ENCODE results near the gene NR0B2. TPM values are rescaled to one million over a fixed set of nuclear protein-coding genes. Genes with fewer than 3 reads are reported as not detected.

Gene NR0B2
- total RNA-seq, 2 donors from 2014 or later, result 10.6 to 19.0 TPM

DNA sequence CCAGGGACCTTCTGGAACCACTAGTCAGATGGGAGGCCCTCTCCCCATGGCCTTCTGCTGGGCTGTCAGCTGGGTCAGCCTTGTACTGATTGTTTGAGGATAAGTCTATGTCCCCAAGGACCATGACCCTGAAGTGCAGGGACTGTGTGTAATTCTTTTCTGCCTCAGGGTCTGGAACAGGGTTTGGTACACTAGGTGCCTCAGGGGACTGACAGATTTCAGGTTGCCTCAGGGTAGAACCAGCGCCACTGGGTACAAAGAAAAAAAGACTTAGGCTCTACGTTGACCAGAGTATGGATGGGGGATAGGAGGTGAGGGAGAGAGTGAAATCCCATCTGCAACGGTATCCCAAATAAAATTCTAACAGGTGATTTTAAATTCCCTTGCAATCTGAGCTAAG lies 43.5 kb upstream of the NR0B2 start:
- peaks cover 0 to 11% of the 10 kb centered on the region in 2 donors for H3K9me3 ChIP-seq
- H3K27ac ChIP-seq, result no peak overlapping the region
- H3K36me3 ChIP-seq, result no peaks in the 10 kb centered on the region
- H3K4me3 ChIP-seq, result no peak overlapping the region
- peaks cover 0 to 12% of the 10 kb centered on the region in 2 donors for H3K4me1 ChIP-seq
- TF ChIP-seq, protein P1, sequence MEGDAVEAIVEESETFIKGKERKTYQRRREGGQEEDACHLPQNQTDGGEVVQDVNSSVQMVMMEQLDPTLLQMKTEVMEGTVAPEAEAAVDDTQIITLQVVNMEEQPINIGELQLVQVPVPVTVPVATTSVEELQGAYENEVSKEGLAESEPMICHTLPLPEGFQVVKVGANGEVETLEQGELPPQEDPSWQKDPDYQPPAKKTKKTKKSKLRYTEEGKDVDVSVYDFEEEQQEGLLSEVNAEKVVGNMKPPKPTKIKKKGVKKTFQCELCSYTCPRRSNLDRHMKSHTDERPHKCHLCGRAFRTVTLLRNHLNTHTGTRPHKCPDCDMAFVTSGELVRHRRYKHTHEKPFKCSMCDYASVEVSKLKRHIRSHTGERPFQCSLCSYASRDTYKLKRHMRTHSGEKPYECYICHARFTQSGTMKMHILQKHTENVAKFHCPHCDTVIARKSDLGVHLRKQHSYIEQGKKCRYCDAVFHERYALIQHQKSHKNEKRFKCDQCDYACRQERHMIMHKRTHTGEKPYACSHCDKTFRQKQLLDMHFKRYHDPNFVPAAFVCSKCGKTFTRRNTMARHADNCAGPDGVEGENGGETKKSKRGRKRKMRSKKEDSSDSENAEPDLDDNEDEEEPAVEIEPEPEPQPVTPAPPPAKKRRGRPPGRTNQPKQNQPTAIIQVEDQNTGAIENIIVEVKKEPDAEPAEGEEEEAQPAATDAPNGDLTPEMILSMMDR (IDR thresholded peaks at IDR 0.05), result no peak
- DNase-seq (ENCODE audit: low spot score), result no peak
- peaks cover 0 to 16% of the 10 kb centered on the region in 2 donors for H3K27me3 ChIP-seq

DNA sequence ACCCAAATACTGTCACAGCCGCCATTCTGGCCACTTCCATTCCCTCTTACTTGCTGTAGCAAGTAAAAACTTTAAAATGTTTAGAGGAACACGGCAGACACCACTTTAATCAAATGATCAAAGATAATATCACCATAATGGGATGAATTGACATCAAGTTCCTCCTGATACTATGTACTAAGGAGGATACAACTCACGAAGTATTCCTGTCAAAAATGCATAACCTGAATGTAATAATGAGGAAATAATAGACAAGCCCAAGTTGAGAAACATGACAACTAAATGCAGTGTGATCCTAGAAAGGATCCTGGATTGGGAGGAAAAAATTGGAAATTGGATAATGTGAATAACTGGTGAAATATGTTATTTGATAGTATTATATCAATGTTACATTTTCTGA lies 42.5 kb upstream of the NR0B2 start:
- Histone ChIP-seq H3K4me1 (peaks cover 0 to 12% of the 10 kb centered on the region in 2 donors), H3K27me3 (peaks cover 0 to 16% of the 10 kb centered on the region in 2 donors), H3K36me3 (no peaks in the 10 kb centered on the region), H3K9me3 (peaks cover 0 to 11% of the 10 kb centered on the region in 2 donors), H3K27ac (no peak overlapping the region), H3K4me3 (no peak overlapping the region)
- TF ChIP-seq, protein P1 (IDR thresholded peaks at IDR 0.05), result no peak
- DNase-seq (ENCODE audit: low spot score), result no peak

DNA sequence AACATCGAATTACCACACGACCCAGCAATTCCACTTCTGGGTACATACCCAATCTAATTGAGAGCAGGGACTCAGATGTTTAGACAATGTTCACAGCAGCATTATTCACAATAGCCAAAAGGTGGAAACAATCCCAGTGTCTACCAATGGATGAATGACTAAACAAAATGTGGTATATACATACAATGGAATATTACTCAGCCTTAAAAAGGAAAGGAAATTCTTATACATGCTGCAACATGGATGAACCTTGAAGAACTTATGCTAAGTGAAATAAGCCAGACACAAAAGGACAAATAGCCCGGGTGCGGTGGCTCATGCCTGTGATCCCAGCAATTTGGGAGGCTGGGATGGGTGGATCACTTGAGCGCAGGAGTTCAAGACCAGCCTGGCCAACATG lies 39.6 kb upstream of the NR0B2 start:
- Histone ChIP-seq H3K4me1 (peaks cover 0 to 17% of the 10 kb centered on the region in 2 donors), H3K4me3 (no peak overlapping the region), H3K36me3 (no peaks in the 10 kb centered on the region), H3K9me3 (peaks cover 0 to 11% of the 10 kb centered on the region in 2 donors), H3K27me3 (no peaks in the 10 kb centered on the region), H3K27ac (no peak overlapping the region)
- DNase-seq (ENCODE audit: low spot score), result no peak
- TF ChIP-seq, protein P1 (IDR thresholded peaks at IDR 0.05), result no peak

DNA sequence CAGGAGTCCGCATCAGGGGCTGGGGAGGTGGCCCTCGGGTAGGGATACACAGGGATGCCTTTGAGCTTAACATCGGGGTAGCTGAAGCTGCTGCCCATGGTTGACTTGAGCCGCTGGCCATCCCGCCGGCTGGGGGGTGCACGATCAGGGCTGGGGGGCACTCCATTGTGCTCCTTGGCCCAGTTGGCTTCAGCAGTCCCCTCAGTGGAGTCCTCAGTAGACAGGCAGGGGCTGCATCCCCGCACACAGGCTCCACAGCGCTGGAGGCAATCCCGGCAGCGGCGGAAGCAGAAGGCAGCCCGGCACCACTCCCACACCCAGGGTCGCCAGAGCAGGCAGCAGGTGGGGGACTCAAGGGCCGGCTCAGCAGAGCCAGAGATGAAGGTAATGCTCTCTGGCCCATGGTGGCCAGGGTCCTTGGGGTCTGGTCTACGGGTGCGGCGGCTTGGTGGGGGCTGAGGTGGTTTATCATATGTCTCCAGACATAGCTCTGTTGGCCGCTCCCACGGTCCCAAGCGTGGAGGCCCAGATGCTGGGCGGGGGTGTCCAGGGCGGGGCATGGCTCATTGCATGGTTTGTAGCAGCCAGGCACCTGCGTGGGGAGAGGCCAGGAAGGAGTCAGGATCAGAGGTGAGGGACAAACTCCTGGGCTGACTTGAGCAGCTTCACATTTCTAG lies 38.2 kb upstream of the NR0B2 start:
- Histone ChIP-seq H3K36me3 (peaks cover 4% of the 10 kb centered on the region), H3K4me3 (no peak overlapping the region), H3K27ac (no peak overlapping the region), H3K9me3 (peaks cover 0 to 11% of the 10 kb centered on the region in 2 donors), H3K4me1 (peaks cover 0 to 19% of the 10 kb centered on the region in 2 donors), H3K27me3 (no peaks in the 10 kb centered on the region)
- DNase-seq (ENCODE audit: low spot score), result no peak
- TF ChIP-seq, protein P1 (IDR thresholded peaks at IDR 0.05), result no peak

DNA sequence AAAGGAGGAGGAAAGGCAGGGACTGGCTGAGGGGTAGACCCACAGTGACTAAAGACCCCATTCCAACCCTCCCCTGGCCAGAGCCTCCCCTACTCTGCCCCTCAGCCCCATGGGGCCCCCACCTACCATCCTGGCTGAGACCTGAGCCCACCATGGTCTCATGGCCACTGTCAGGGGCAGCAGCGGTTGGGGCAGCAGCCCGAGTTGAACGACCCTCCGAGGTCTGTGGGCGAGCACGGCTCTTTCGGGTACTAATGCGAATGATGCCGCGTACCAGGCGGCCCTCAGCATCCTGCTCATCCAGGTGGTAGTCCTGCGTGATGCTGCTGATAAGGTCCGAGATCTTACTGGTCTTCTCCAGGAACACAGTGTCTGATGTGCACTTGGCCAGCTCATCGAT lies 37.4 kb upstream of the NR0B2 start:
- Histone ChIP-seq H3K36me3 (peaks cover 11% of the 10 kb centered on the region), H3K4me1 (peaks cover 0 to 22% of the 10 kb centered on the region in 2 donors), H3K27me3 (no peaks in the 10 kb centered on the region), H3K9me3 (peaks cover 0 to 6% of the 10 kb centered on the region in 2 donors), H3K4me3 (no peak overlapping the region), H3K27ac (no peak overlapping the region)
- DNase-seq (ENCODE audit: low spot score), result no peak
- TF ChIP-seq, protein P1 (IDR thresholded peaks at IDR 0.05), result no peak

DNA sequence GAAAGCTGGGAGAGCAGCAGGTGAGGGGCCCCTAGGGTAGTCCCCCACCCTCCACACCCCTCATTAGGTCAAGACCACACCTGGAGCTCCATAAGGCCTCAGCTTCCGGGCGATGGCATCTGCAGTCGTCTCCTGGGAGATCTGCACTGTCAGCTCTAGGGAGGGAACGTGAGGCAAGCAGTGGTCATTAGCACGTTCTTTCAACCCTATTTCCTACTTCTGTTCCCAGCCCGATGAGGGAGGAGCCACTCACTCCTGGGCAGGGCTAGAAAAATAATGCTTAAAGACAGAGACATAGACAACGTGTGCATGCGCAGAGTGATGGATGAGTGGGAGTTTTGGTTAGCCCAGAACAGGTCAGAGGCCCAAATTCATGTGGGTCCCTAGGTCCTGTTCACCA lies 36.8 kb upstream of the NR0B2 start:
- no peaks in the 10 kb centered on the region for H3K27me3 ChIP-seq
- peaks cover 15% of the 10 kb centered on the region for H3K36me3 ChIP-seq
- H3K4me1 ChIP-seq, result peaks cover 0 to 26% of the 10 kb centered on the region in 2 donors
- DNase-seq (ENCODE audit: low spot score), result no peak
- H3K9me3 ChIP-seq, result peaks cover 0 to under 1% of the 10 kb centered on the region in 2 donors
- peak overlapping the region in 1 of 2 donors; percentile 68 for H3K27ac ChIP-seq
- no peak overlapping the region for H3K4me3 ChIP-seq
- TF ChIP-seq, protein P1 (IDR thresholded peaks at IDR 0.05), result no peak
